HFF-Myc (cell line): ENCODE data around the gene GXYLT1.

Source experiments
- DNase-seq: peaks from one replicate; pipeline ENCODE4 v3.0.0-alpha.2; 2011; ENCODE audit warnings: low read depth; ENCODE audit errors: extremely low read depth
- H3K4me3 ChIP-seq: replicated peaks from 2 replicates; pipeline ENCODE4 v1.5.1; 2011; ENCODE audit warnings: low read depth, mild to moderate bottlenecking, control low read depth, low read length
- CTCF ChIP-seq: IDR thresholded peaks from 2 replicates; pipeline ENCODE4 v1.5.1; 2012; ENCODE audit warnings: mild to moderate bottlenecking, low read depth, low read length, control low read depth; ENCODE audit errors: missing control alignments

GXYLT1 gene

GRCh38 chr12:42167711-42168110 lies 23.0 kb upstream of the GXYLT1 start:
- no peak overlapping the region for H3K4me3 ChIP-seq
- DNase-seq: no peak
- no peak for TF ChIP-seq CTCF

GRCh38 chr12:42166501-42166900 lies 21.8 kb upstream of the GXYLT1 start:
- no peak for DNase-seq
- no peak for TF ChIP-seq CTCF

DNA sequence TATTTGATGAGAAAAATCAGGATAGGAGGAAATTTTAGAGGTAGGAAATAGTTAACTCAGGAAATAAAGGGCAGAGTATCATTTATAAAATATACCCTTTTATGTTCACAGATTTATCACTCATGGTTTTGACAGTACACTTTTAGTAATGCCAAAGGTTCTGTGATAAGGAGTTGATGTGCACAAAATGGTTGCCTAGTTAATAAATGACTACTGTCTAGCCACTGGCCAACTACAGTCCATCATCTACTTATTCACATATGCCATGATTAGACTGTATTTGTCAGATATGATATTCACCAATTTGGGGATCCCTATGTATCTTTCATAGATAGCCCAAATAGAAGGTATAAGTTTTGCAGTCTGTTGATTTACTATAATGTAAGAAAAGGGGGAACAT lies 19.2 kb upstream of the GXYLT1 start:
- H3K4me3 ChIP-seq: no peak overlapping the region
- no peak for TF ChIP-seq CTCF
- no peak for DNase-seq

More at GRCh38 chr12:42166501-42166900, 21.8 kb upstream of the GXYLT1 start:
- H3K4me3 ChIP-seq: no peak overlapping the region

DNA sequence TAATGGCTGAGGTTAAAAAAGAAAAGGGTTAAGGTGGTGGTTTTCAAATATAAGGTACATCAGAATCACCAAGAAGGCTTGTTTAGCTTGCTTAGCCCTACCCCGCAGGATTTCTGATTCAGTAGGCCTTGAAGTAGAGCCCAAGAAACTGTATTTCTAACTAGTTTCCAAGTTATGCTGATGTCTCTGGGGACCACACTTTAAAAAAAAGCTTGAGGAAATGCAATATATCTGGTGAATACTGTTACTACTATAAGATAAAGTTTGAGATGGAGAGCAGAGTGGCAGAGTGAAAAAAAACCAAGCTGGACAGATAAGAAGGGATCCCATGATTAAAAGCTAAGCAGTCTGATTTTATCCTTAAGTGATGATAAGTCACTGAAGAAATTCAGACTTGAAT lies 18.3 kb upstream of the GXYLT1 start:
- no peak overlapping the region for H3K4me3 ChIP-seq
- TF ChIP-seq CTCF: no peak
- no peak for DNase-seq

- TF ChIP-seq CTCF: no peak
- no peak for DNase-seq
- H3K4me3 ChIP-seq: no peak overlapping the region
Measured at GRCh38 chr12:42162193-42162592, 17.5 kb upstream of the GXYLT1 start.

DNA sequence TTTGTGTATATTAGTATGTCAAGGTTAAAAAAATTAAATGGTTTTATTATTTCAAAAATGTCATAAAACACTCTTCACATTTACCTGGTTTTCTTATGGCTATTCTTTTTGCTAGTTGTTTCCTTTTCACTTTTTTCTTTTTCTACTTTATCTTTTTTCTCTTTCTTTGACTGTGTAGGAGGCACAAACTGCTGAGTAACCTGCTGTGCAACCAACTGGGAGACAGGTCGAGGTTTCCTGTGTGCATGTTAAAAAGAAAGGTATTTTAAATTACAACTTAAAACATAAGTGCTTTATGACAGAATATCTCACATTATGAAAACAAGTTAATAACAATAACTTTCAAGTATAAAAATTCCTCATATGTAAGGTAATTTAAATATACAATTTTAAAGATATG lies 16.9 kb upstream of the GXYLT1 start:
- TF ChIP-seq CTCF: no peak
- no peak overlapping the region for H3K4me3 ChIP-seq
- no peak for DNase-seq

GRCh38 chr12:42156232-42156631 lies 11.6 kb upstream of the GXYLT1 start:
- DNase-seq: no peak
- TF ChIP-seq CTCF: no peak
- no peak overlapping the region for H3K4me3 ChIP-seq
